WTC11 (cell line): ENCODE data around the gene KIAA0753. TPM values are rescaled to one million over a fixed set of nuclear protein-coding genes. Genes with fewer than 3 reads are reported as not detected.
A peak's percentile ranks its signal among the peaks of the same experiment; 100 is the strongest.

ENCODE experiments used
- ATAC-seq: fragments of 200-7000 bp; cut with Tn5 transposase; 2 replicates; pipeline ENCODE4 v1.10.0; 2021; ENCODE audit warnings: mild to moderate bottlenecking, moderate library complexity
- CTCF ChIA-PET: fragments of 300-600 bp; sonication (Branson Sonifier 250); formaldehyde crosslinking; loops from one replicate; lab custom pipeline; 2021; ENCODE audit warnings: antibody characterized with exemption; lab: Charles Lee
- POLR2A ChIA-PET: fragments of 350-600 bp; sonication (Branson Sonifier 250); formaldehyde crosslinking; loops from one replicate; lab custom pipeline; 2021; ENCODE audit warnings: antibody characterized with exemption; lab: Charles Lee
- DNase-seq: peaks from one replicate; pipeline ENCODE4 v3.0.0; 2021; ENCODE audit warnings: low spot score
- H3K27ac Mint-ChIP-seq: 2 replicates; pipeline ENCODE4 v1.8.0; 2021; ENCODE audit warnings: mixed read lengths
- H3K27me3 Mint-ChIP-seq: 2 replicates; pipeline ENCODE4 v1.8.0; 2021; ENCODE audit warnings: low read depth, mild to moderate bottlenecking, moderate library complexity, mixed read lengths
- H3K36me3 Mint-ChIP-seq: 2 replicates; pipeline ENCODE4 v1.8.0; 2021; ENCODE audit warnings: mixed read lengths
- H3K4me1 Mint-ChIP-seq: 2 replicates; pipeline ENCODE4 v1.8.0; 2022; ENCODE audit warnings: mixed read lengths
- H3K4me3 Mint-ChIP-seq: 2 replicates; pipeline ENCODE4 v1.8.0; 2021; ENCODE audit warnings: mild to moderate bottlenecking, moderate library complexity, mixed read lengths
- H3K9me3 Mint-ChIP-seq: 2 replicates; pipeline ENCODE4 v1.8.0; 2021; ENCODE audit warnings: mixed read lengths
- ATF2 ChIP-seq: sonication (generic); formaldehyde crosslinking; IDR thresholded peaks from 2 replicates; pipeline ENCODE4 v1.8.1; 2022; ENCODE audit warnings: low read depth, missing genetic modification reagents, borderline replicate concordance
- ATF3 ChIP-seq: sonication (generic); formaldehyde crosslinking; conservative IDR thresholded peaks from 2 replicates; pipeline ENCODE4 v1.8.1; 2022; ENCODE audit warnings: mild to moderate bottlenecking, missing genetic modification reagents
- CREB1 ChIP-seq: sonication (generic); formaldehyde crosslinking; IDR thresholded peaks from 2 replicates; pipeline ENCODE4 v1.8.0; 2023; ENCODE audit warnings: mild to moderate bottlenecking, missing genetic modification reagents
- CREM ChIP-seq: sonication (generic); formaldehyde crosslinking; IDR thresholded peaks from 2 replicates; pipeline ENCODE4 v1.8.1; 2022; ENCODE audit warnings: mild to moderate bottlenecking, missing genetic modification reagents, moderate library complexity
- E2F1 ChIP-seq: sonication (generic); formaldehyde crosslinking; IDR thresholded peaks from 2 replicates; pipeline ENCODE4 v1.8.0; 2022; ENCODE audit warnings: mild to moderate bottlenecking, missing genetic modification reagents
- EMX1 ChIP-seq: fragments of 250-450 bp; sonication (Bioruptor Pico); IDR thresholded peaks from 2 replicates; pipeline ENCODE4 v1.8.0; 2021; ENCODE audit warnings: mild to moderate bottlenecking
- FOXK1 ChIP-seq: sonication (generic); formaldehyde crosslinking; IDR thresholded peaks from 2 replicates; pipeline ENCODE4 v1.8.0; 2022; ENCODE audit warnings: mild to moderate bottlenecking, moderate library complexity, missing genetic modification reagents
- GTF2I ChIP-seq: fragments of 250-450 bp; sonication (Bioruptor Pico); conservative IDR thresholded peaks from 2 replicates; pipeline ENCODE4 v1.4.0; 2021; ENCODE audit warnings: mild to moderate bottlenecking
- HMGXB4 ChIP-seq: sonication (generic); formaldehyde crosslinking; IDR thresholded peaks from 2 replicates; pipeline ENCODE4 v1.8.1; 2023; ENCODE audit warnings: mild to moderate bottlenecking, moderate library complexity, missing genetic modification reagents
- JAZF1 ChIP-seq: fragments of 250-450 bp; sonication (Bioruptor Pico); IDR thresholded peaks from 2 replicates; pipeline ENCODE4 v1.9.0; 2021; ENCODE audit warnings: moderate library complexity, mild to moderate bottlenecking, inconsistent platforms
- JUN ChIP-seq: sonication (generic); formaldehyde crosslinking; IDR thresholded peaks from 2 replicates; pipeline ENCODE4 v1.8.0; 2023; ENCODE audit warnings: mild to moderate bottlenecking, missing genetic modification reagents
- MAX ChIP-seq: sonication (generic); formaldehyde crosslinking; IDR thresholded peaks from 2 replicates; pipeline ENCODE4 v1.8.0; 2022; ENCODE audit warnings: mild to moderate bottlenecking, missing genetic modification reagents
- NR2C2 ChIP-seq: sonication (generic); formaldehyde crosslinking; IDR thresholded peaks from 2 replicates; pipeline ENCODE4 v1.8.0; 2022; ENCODE audit warnings: mild to moderate bottlenecking, missing genetic modification reagents
- NR3C1 ChIP-seq: sonication (generic); formaldehyde crosslinking; conservative IDR thresholded peaks from 2 replicates; pipeline ENCODE4 v1.8.1; 2023; ENCODE audit warnings: low read depth, mild to moderate bottlenecking, missing genetic modification reagents
- RORB ChIP-seq: fragments of 250-450 bp; sonication (Bioruptor Pico); IDR thresholded peaks from 2 replicates; pipeline ENCODE4 v1.9.0; 2021; ENCODE audit warnings: mild to moderate bottlenecking
- SMAD3 ChIP-seq: sonication (generic); formaldehyde crosslinking; IDR thresholded peaks from 2 replicates; pipeline ENCODE4 v1.8.0; 2022; ENCODE audit warnings: missing genetic modification reagents, mild to moderate bottlenecking, borderline replicate concordance
- USF2 ChIP-seq: sonication (generic); formaldehyde crosslinking; IDR thresholded peaks from 2 replicates; pipeline ENCODE4 v1.8.1; 2023; ENCODE audit warnings: mild to moderate bottlenecking, missing genetic modification reagents, moderate library complexity
- ZNF232 ChIP-seq: sonication (generic); formaldehyde crosslinking; IDR thresholded peaks from 2 replicates; pipeline ENCODE4 v1.8.0; 2022; ENCODE audit warnings: mild to moderate bottlenecking, missing genetic modification reagents
- ZNF263 ChIP-seq: sonication (generic); formaldehyde crosslinking; IDR thresholded peaks from 2 replicates; pipeline ENCODE4 v1.8.1; 2022; ENCODE audit warnings: low read depth, mild to moderate bottlenecking, moderate library complexity, missing genetic modification reagents
- ZNF281 ChIP-seq: sonication (generic); formaldehyde crosslinking; IDR thresholded peaks from 2 replicates; pipeline ENCODE4 v1.8.0; 2023; ENCODE audit warnings: mild to moderate bottlenecking, missing genetic modification reagents
- ZNF396 ChIP-seq: fragments of 250-450 bp; sonication (Bioruptor Pico); IDR thresholded peaks from 2 replicates; pipeline ENCODE4 v1.8.0; 2021; ENCODE audit warnings: mild to moderate bottlenecking, moderate library complexity, borderline replicate concordance
- ZNF416 ChIP-seq: fragments of 250-450 bp; sonication (Bioruptor Pico); IDR thresholded peaks from 2 replicates; pipeline ENCODE4 v1.9.0; 2021; ENCODE audit warnings: mild to moderate bottlenecking, inconsistent platforms
- ZSCAN18 ChIP-seq: fragments of 250-450 bp; sonication (Bioruptor Pico); IDR thresholded peaks from 2 replicates; pipeline ENCODE4 v2.1.2; 2022; ENCODE audit warnings: mild to moderate bottlenecking, moderate library complexity
- total RNA-seq: library from RNA; stranded (reverse); gene quantifications from 3 replicates; pipeline ENCODE4 v1.2.3, GENCODE V29; 2021

Gene KIAA0753
- total RNA-seq, 1 experiment from 2014 or later = 22.8 TPM

GRCh38 chr17:6556121-6557039 lies 84.1 kb downstream of the KIAA0753 start, which contains the start of gene PITPNM3:
Gene PITPNM3, minus strand, starts transcription at chr17:6556555. Its CDS starts 149 bp downstream, at chr17:6556406.
- Mint-ChIP-seq H3K27me3 (peaks cover 60% of the 10 kb centered on the region), H3K4me3 (peak within 1 kb of the TSS; percentile 78), H3K27ac (no peak within 1 kb of the TSS), H3K9me3 (no peaks in the 10 kb centered on the region), H3K36me3 (no peaks in the 10 kb centered on the region), H3K4me1 (peaks cover 28% of the 10 kb centered on the region)
- DNase-seq = peak; percentile 42
- CTCF ChIA-PET = interaction anchor here (1.6 to 1.7 kb wide), 2 partner anchors 61 to 84 kb away, joined by 6 to 12 read pairs; no protein-coding TSS in a partner anchor
- POLR2A ChIA-PET = no interaction called here
- peak; percentile 27 for ATAC-seq
- no peak for TF ChIP-seq SMAD3 (CRISPR knock-in tag)
- no peak for TF ChIP-seq JAZF1 (CRISPR knock-in tag)
- TF ChIP-seq ZNF416 = no peak
- TF ChIP-seq EMX1 (CRISPR knock-in tag) = no peak
- TF ChIP-seq ATF2 = no peak
- no peak for TF ChIP-seq E2F1 (CRISPR knock-in tag)
- no peak for TF ChIP-seq NR3C1
- TF ChIP-seq CREB1 = no peak
- TF ChIP-seq JUN (CRISPR knock-in tag) = no peak

- no peaks in the 10 kb centered on the region for H3K36me3 Mint-ChIP-seq
- ChIA-PET POLR2A (no interaction called here), CTCF (interaction anchor here (1.6 to 1.7 kb wide), 2 partner anchors 60 to 83 kb away, joined by 6 to 12 read pairs; no protein-coding TSS in a partner anchor)
- DNase-seq = peak; percentile 71
- peak; percentile 28 for ATAC-seq
- H3K4me1 Mint-ChIP-seq = peaks cover 33% of the 10 kb centered on the region
- no peaks in the 10 kb centered on the region for H3K9me3 Mint-ChIP-seq
- H3K4me3 Mint-ChIP-seq = peak overlapping the region; percentile 73
- no peak overlapping the region for H3K27ac Mint-ChIP-seq
- H3K27me3 Mint-ChIP-seq = peaks cover 59% of the 10 kb centered on the region
- TF ChIP-seq ATF3 (CRISPR knock-in tag) = no peak
- 0 out of 2 replicates have a peak, but pooled peaks have one; percentile 34 for TF ChIP-seq HMGXB4 (CRISPR knock-in tag)
- TF ChIP-seq ZNF281 = no peak
- TF ChIP-seq NR3C1 = no peak
- no peak for TF ChIP-seq CREM (CRISPR knock-in tag)
- TF ChIP-seq ZNF396 (CRISPR knock-in tag) = no peak
- no peak for TF ChIP-seq ZSCAN18
- TF ChIP-seq EMX1 (CRISPR knock-in tag) = no peak
- no peak for TF ChIP-seq RORB (CRISPR knock-in tag)
- TF ChIP-seq MAX (CRISPR knock-in tag) = 0 out of 2 replicates have a peak, but pooled peaks have one; percentile 22
- 0 out of 2 replicates have a peak, but pooled peaks have one; percentile 15 for TF ChIP-seq FOXK1 (CRISPR knock-in tag)
- no peak for TF ChIP-seq ZNF232
- TF ChIP-seq USF2 (CRISPR knock-in tag) = no peak
- no peak for TF ChIP-seq ZNF263 (CRISPR knock-in tag)
- no peak for TF ChIP-seq GTF2I
- TF ChIP-seq NR2C2 (CRISPR knock-in tag) = no peak
These were observed 85.0 kb downstream of the KIAA0753 start for GRCh38 chr17:6555331-6556120.
